GM12878 (cell line): ENCODE measurements around the gene GSKIP. TPM values are rescaled to one million over a fixed set of nuclear protein-coding genes. Genes with fewer than 3 reads are reported as not detected.

Experiments
- ASH2L ChIP-seq: fragments of 300-600, 200-600 bp; sonication (generic); IDR thresholded peaks from 2 replicates; pipeline ENCODE4 v1.6.1; 2017; ENCODE audit warnings: low read depth, mild to moderate bottlenecking, borderline replicate concordance
- CEBPB ChIP-seq, 2 experiments: fragments of 150-350 bp in 1 of 2; IDR thresholded peaks; 2 replicates each; pipeline ENCODE4 v1.6.1; 2012 to 2014; ENCODE audit warnings: low read depth in 2 of 2, low read length in 2 of 2, borderline replicate concordance in 1 of 2, inconsistent platforms in 1 of 2
- CREM ChIP-seq: IDR thresholded peaks from 2 replicates; pipeline ENCODE4 v1.6.1; 2014; ENCODE audit warnings: antibody characterized with exemption, low read depth
- CTCF ChIP-seq, 3 experiments: IDR thresholded peaks in 2 of 3; conservative IDR thresholded peaks in 1 of 3; 2 replicates each; pipeline ENCODE4 v1.5.1; 2011; ENCODE audit warnings: low read depth in 3 of 3, low read length in 3 of 3, mild to moderate bottlenecking in 3 of 3, control low read depth in 2 of 3, moderate library complexity in 2 of 3, inconsistent platforms in 1 of 3, mixed read lengths in 1 of 3; ENCODE audit not compliant: control insufficient read depth in 2 of 3, insufficient read depth in 1 of 3; ENCODE audit errors: extremely low read depth in 1 of 3
- EGR1 ChIP-seq, 2 experiments: IDR thresholded peaks; 1 replicate in 1 of 2; 2 replicates in 1 of 2; pipeline ENCODE4 v1.6.1; 2011 to 2012; ENCODE audit warnings: low read depth in 2 of 2, low read length in 2 of 2, borderline replicate concordance in 1 of 2, mild to moderate bottlenecking in 1 of 2, moderate library complexity in 1 of 2
- GATAD2B ChIP-seq: fragments of 450-650 bp; conservative IDR thresholded peaks from 2 replicates; pipeline ENCODE4 v1.6.1; 2017; ENCODE audit warnings: low read depth, mild to moderate bottlenecking, moderate library complexity
- HDAC2 ChIP-seq: fragments of 200-600 bp; sonication (generic); IDR thresholded peaks from 2 replicates; pipeline ENCODE4 v1.6.1; 2017
- HDGF ChIP-seq: fragments of 450-650 bp; IDR thresholded peaks from 2 replicates; pipeline ENCODE4 v1.6.1; 2016; ENCODE audit warnings: antibody characterized with exemption
- IKZF1 ChIP-seq: fragments of 450-650 bp; conservative IDR thresholded peaks from 2 replicates; pipeline ENCODE4 v1.6.1; 2017; ENCODE audit warnings: antibody characterized with exemption, mild to moderate bottlenecking
- IRF3 ChIP-seq: fragments of 450-650 bp; IDR thresholded peaks from 2 replicates; pipeline ENCODE4 v1.6.1; 2014; ENCODE audit warnings: mild to moderate bottlenecking
- MEF2B ChIP-seq: fragments of 450-650 bp; IDR thresholded peaks from 2 replicates; pipeline ENCODE4 v1.6.1; 2018; ENCODE audit warnings: mild to moderate bottlenecking, moderate library complexity; ENCODE audit not compliant: partially characterized antibody, poor library complexity, severe bottlenecking
- NFYA ChIP-seq: IDR thresholded peaks from 2 replicates; pipeline ENCODE4 v1.6.1; 2011; ENCODE audit warnings: low read depth, mild to moderate bottlenecking, low read length, improper control_type of control experiment, borderline replicate concordance
- NFYB ChIP-seq: IDR thresholded peaks from 2 replicates; pipeline ENCODE4 v1.6.1; 2011; ENCODE audit warnings: low read depth, mild to moderate bottlenecking, low read length, improper control_type of control experiment, moderate library complexity; ENCODE audit not compliant: insufficient read depth
- NKRF ChIP-seq: fragments of 450-650 bp; conservative IDR thresholded peaks from 2 replicates; pipeline ENCODE4 v1.6.1; 2017; ENCODE audit warnings: mild to moderate bottlenecking, moderate library complexity
- PAX5 ChIP-seq: IDR thresholded peaks from 2 replicates; pipeline ENCODE4 v1.6.1; 2011; ENCODE audit warnings: low read depth, low read length, borderline replicate concordance
- PML ChIP-seq: IDR thresholded peaks from 2 replicates; pipeline ENCODE4 v1.6.1; 2012; ENCODE audit warnings: low read length, inconsistent platforms
- POLR2AphosphoS2 ChIP-seq: IDR thresholded peaks from 2 replicates; pipeline ENCODE4 v1.6.1; 2011; ENCODE audit warnings: low read depth, mild to moderate bottlenecking, low read length, improper control_type of control experiment, moderate library complexity
- POLR2AphosphoS5 ChIP-seq: IDR thresholded peaks from 2 replicates; pipeline ENCODE4 v1.6.1; 2011; ENCODE audit warnings: mild to moderate bottlenecking, low read length, inconsistent platforms
- RELA ChIP-seq: fragments of 450-650 bp; IDR thresholded peaks from 2 replicates; pipeline ENCODE4 v1.8.0; 2014; ENCODE audit warnings: borderline replicate concordance; ENCODE audit not compliant: partially characterized antibody
- SMARCA5 ChIP-seq: fragments of 450-650 bp; IDR thresholded peaks from 2 replicates; pipeline ENCODE4 v1.6.1; 2017; ENCODE audit warnings: mild to moderate bottlenecking
- SREBF1 ChIP-seq: IDR thresholded peaks from 2 replicates; pipeline ENCODE4 v1.6.1; 2012; ENCODE audit warnings: mild to moderate bottlenecking, low read length
- TAF1 ChIP-seq: IDR thresholded peaks from 2 replicates; pipeline ENCODE4 v1.6.1; 2011; ENCODE audit warnings: mild to moderate bottlenecking, low read depth, low read length, borderline replicate concordance
- YBX1 ChIP-seq: fragments of 450-650 bp; IDR thresholded peaks from 2 replicates; pipeline ENCODE4 v1.6.1; 2016; ENCODE audit warnings: antibody characterized with exemption
- polyA plus RNA-seq, 11 experiments: library from polyadenylated mRNA; depleted of rRNA in 4 of 11; unstranded in 6 of 11; stranded (reverse) in 5 of 11; fragments of >200 nt; fragmentation: Nextera tagmentation in 4 of 11; fragmentation: Illumina TruSeq in 1 of 11; extraction: Ambion mirVana in 4 of 11; extraction: Trizol in 1 of 11; gene quantifications; 1 replicate in 1 of 11; 2 replicates in 10 of 11; pipeline versions ENCODE4 v1.2.1 to v1.2.3, GENCODE V29; 2011 to 2016; ENCODE audit warnings: inconsistent platforms in 2 of 11, missing spikeins in 2 of 11, low read depth in 1 of 11
- total RNA-seq, 4 experiments: library from RNA; depleted of rRNA in 3 of 4; stranded (reverse); fragments of >200 nt in 3 of 4; fragmentation: Illumina TruSeq in 1 of 4; extraction: Trizol in 1 of 4; gene quantifications; 2 replicates each; pipeline versions ENCODE4 v1.2.1 to v1.2.3, GENCODE V29; 2013 to 2021

Gene GSKIP
- total and polyA plus RNA-seq, 10 of the 15 experiments (the other 5 are each of a cell fraction or from before 2014, with no cell fraction given), result 15.4 to 75.2 (median 26.1) TPM

GRCh38 chr14:96362965-96363750 lies at the start of gene GSKIP, which contains the start of gene ATG2B (continued):
- TF ChIP-seq YBX1 (no peak), HDAC2 (no peak), EGR1 (IDR thresholded peaks at IDR 0.05; ENCODE audit: borderline replicate concordance in 1 of 2, low read depth in 2 of 2, low read length in 2 of 2) (peak in 1 of 2 experiments; percentile 45; a peak in 1 of 3 replicates), PML (peak; percentile 76), CREM (peak; percentile 94), GATAD2B (peak; percentile 35), CEBPB (IDR thresholded peaks at IDR 0.05; ENCODE audit: borderline replicate concordance in 1 of 2, low read depth in 2 of 2, low read length in 2 of 2) (no peak), NFYA (no peak), MEF2B (no peak), RELA (peak; percentile 62), POLR2AphosphoS5 (peak; percentile 78), NKRF (peak; percentile 73), NFYB (no peak), IRF3 (no peak), SMARCA5 (no peak), PAX5 (no peak), POLR2AphosphoS2 (peak; percentile 31; the same call in 1 of the 2 replicates), HDGF (0 out of 2 replicates have a peak, but pooled peaks have one; percentile 30), IKZF1 (peak; percentile 26; the same call in 1 of the 2 replicates), CTCF (IDR thresholded peaks at IDR 0.05 in 2 of 3, conservative IDR thresholded peaks at IDR 0.05 in 1 of 3; ENCODE audit: control insufficient read depth in 2 of 3, extremely low read depth in 1 of 3, insufficient read depth in 1 of 3, low read depth in 3 of 3, low read length in 3 of 3) (no peak), SREBF1 (no peak), ASH2L (0 out of 2 replicates have a peak, but pooled peaks have one; percentile 36), TAF1 (peak; percentile 61; the same call in 1 of the 2 replicates)
